Hematopoietic multipotent progenitor cell (in vitro differentiated cells): ENCODE results near the gene RNF167. TPM values are rescaled to one million over a fixed set of nuclear protein-coding genes. Genes with fewer than 3 reads are reported as not detected.

Experiments
- DNase-seq, 3 donors: peaks; one replicate each; pipeline ENCODE4 v3.0.0-alpha.2; 2011 to 2015; ENCODE audit warnings: low read depth in 2 of 3, low spot score in 2 of 3
- total RNA-seq: library from RNA; depleted of rRNA; stranded (reverse); fragments of >200 nt; gene quantifications from one replicate; pipeline ENCODE4 v1.2.3, GENCODE V29; 2012

Gene RNF167
- total RNA-seq, 1 donor, result 27.5 TPM

GRCh38 chr17:4937553-4937952 is 2.5 kb upstream of the RNF167 start:
- no peak for DNase-seq

GRCh38 chr17:4938069-4938491 is 2.0 kb upstream of the RNF167 start:
- DNase-seq, result no peak

GRCh38 chr17:4938688-4939545 is 1.2 kb upstream of the RNF167 start:
- DNase-seq, result no peak

GRCh38 chr17:4939546-4939795 is 597 bp upstream of the RNF167 start:
- no peak for DNase-seq

- DNase-seq, result peak in 1 of 3 donors; percentile 27
Measured at GRCh38 chr17:4940555-4941318, 669 bp downstream of the RNF167 start.

GRCh38 chr17:4941319-4941610 is 1.2 kb downstream of the RNF167 start:
- DNase-seq, result no peak

- DNase-seq, result no peak
Measured at GRCh38 chr17:4942760-4943508, 2.9 kb downstream of the RNF167 start.

GRCh38 chr17:4944163-4944553 is 4.1 kb downstream of the RNF167 start:
- DNase-seq, result peak in 2 of 3 donors; percentile 54 to 56

- DNase-seq, result no peak
Measured at GRCh38 chr17:4944554-4945175, 4.6 kb downstream of the RNF167 start.

- DNase-seq, result peak in 1 of 3 donors; percentile 54
Measured at GRCh38 chr17:4945176-4945943, 5.3 kb downstream of the RNF167 start.

- no peak for DNase-seq
Measured at GRCh38 chr17:4945944-4946280, 5.8 kb downstream of the RNF167 start.

- DNase-seq, result no peak
Measured at GRCh38 chr17:4946312-4946976, 6.4 kb downstream of the RNF167 start.

- no peak for DNase-seq
Measured at GRCh38 chr17:4947010-4947410, 6.9 kb downstream of the RNF167 start.

- peak in 1 of 3 donors; percentile 36 for DNase-seq
Measured at GRCh38 chr17:4947411-4948165, 7.5 kb downstream of the RNF167 start.

GRCh38 chr17:4948166-4948930 is 8.3 kb downstream of the RNF167 start, which contains the start of gene PFN1:
PFN1 (minus strand) TSS chr17:4948530; CDS start chr17:4948394, 136 bp downstream.
- DNase-seq, result peak; percentile 82 to 94 (median 92)

GRCh38 chr17:4948931-4949320 is 8.9 kb downstream of the RNF167 start:
- peak in 2 of 3 donors; percentile 75 to 86 for DNase-seq

GRCh38 chr17:4949321-4950074 is 9.4 kb downstream of the RNF167 start:
- peak; percentile 78 to 88 (median 80) for DNase-seq
